HL-60 (cell line): ENCODE results near the gene RBM38.

Experiments
- GABPA ChIP-seq: IDR thresholded peaks from 2 replicates; pipeline ENCODE4 v1.6.1; 2012; ENCODE audit warnings: low read depth
- POLR2AphosphoS5 ChIP-seq: IDR thresholded peaks from 2 replicates; pipeline ENCODE4 v1.6.1; 2012; ENCODE audit warnings: low read depth
- REST ChIP-seq: IDR thresholded peaks from 2 replicates; pipeline ENCODE4 v1.6.1; 2012; ENCODE audit warnings: low read depth; ENCODE audit not compliant: insufficient replicate concordance
- SPI1 ChIP-seq: IDR thresholded peaks from 2 replicates; pipeline ENCODE4 v1.6.1; 2012; ENCODE audit warnings: low read depth, mild to moderate bottlenecking, borderline replicate concordance
- TF ChIP-seq, protein P1 (sequence below): IDR thresholded peaks from one replicate; pipeline ENCODE4 v1.5.1; 2011; ENCODE audit warnings: low read length, control low read depth, inconsistent platforms; ENCODE audit not compliant: insufficient read depth

DNA sequence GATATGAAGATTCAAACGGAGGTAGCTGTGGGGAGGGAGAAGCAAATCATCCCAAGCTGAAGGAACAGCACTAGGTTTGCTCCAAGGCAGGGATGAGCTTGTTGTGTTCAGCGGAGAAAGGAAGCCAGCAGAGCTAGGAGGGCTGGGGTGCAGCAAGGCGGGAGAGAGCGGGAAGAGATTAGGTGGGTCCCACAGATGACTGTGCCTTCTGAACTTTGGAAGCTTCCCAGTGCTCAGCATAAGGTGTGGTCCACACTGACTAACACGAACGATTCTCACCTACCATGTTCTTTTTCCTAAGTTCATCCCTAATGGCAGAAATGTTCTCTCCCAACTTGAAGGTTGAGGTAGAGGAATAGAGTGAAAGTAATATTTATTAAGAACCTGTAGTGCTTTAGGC, 38.9 kb upstream of the RBM38 start:
- TF ChIP-seq, protein P1, sequence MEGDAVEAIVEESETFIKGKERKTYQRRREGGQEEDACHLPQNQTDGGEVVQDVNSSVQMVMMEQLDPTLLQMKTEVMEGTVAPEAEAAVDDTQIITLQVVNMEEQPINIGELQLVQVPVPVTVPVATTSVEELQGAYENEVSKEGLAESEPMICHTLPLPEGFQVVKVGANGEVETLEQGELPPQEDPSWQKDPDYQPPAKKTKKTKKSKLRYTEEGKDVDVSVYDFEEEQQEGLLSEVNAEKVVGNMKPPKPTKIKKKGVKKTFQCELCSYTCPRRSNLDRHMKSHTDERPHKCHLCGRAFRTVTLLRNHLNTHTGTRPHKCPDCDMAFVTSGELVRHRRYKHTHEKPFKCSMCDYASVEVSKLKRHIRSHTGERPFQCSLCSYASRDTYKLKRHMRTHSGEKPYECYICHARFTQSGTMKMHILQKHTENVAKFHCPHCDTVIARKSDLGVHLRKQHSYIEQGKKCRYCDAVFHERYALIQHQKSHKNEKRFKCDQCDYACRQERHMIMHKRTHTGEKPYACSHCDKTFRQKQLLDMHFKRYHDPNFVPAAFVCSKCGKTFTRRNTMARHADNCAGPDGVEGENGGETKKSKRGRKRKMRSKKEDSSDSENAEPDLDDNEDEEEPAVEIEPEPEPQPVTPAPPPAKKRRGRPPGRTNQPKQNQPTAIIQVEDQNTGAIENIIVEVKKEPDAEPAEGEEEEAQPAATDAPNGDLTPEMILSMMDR, result no peak
- TF ChIP-seq REST (no peak), POLR2AphosphoS5 (no peak), SPI1 (no peak), GABPA (no peak)
